ENCODE results near the gene CYTH2.
A peak's percentile ranks its signal among the peaks of the same experiment; 100 is the strongest.

CYTH2 gene

GRCh38 chr19:48458016-48458415 lies 11.2 kb upstream of the CYTH2 start:
- no peaks in the 10 kb centered on the region for H3K4me1 ChIP-seq (ENCODE audit: insufficient read depth, low read length)
- no peak overlapping the region for H2AFZ ChIP-seq (ENCODE audit: low read depth, low read length)
- peaks cover 41% of the 10 kb centered on the region for H3K36me3 ChIP-seq (ENCODE audit: insufficient read depth, low read length)

GRCh38 chr19:48461651-48461981 lies 7.6 kb upstream of the CYTH2 start:
- peaks cover 2% of the 10 kb centered on the region for H3K9me3 ChIP-seq (ENCODE audit: low read length)
- no peak overlapping the region for H3K4me3 ChIP-seq (ENCODE audit: low read length)
- H3K36me3 ChIP-seq (ENCODE audit: insufficient read depth, low read length), result peaks cover 12% of the 10 kb centered on the region
- H2AFZ ChIP-seq (ENCODE audit: low read depth, low read length), result no peak overlapping the region
- no peaks in the 10 kb centered on the region for H3K27me3 ChIP-seq (ENCODE audit: insufficient read depth, low read length)
- no peaks in the 10 kb centered on the region for H3K4me1 ChIP-seq (ENCODE audit: insufficient read depth, low read length)

More at GRCh38 chr19:48458016-48458415, 11.2 kb upstream of the CYTH2 start:
- Histone ChIP-seq H3K9me3 (ENCODE audit: low read length) (peaks cover 2% of the 10 kb centered on the region), H3K27me3 (ENCODE audit: insufficient read depth, low read length) (no peaks in the 10 kb centered on the region), H3K4me3 (ENCODE audit: low read length) (no peak overlapping the region)

DNA sequence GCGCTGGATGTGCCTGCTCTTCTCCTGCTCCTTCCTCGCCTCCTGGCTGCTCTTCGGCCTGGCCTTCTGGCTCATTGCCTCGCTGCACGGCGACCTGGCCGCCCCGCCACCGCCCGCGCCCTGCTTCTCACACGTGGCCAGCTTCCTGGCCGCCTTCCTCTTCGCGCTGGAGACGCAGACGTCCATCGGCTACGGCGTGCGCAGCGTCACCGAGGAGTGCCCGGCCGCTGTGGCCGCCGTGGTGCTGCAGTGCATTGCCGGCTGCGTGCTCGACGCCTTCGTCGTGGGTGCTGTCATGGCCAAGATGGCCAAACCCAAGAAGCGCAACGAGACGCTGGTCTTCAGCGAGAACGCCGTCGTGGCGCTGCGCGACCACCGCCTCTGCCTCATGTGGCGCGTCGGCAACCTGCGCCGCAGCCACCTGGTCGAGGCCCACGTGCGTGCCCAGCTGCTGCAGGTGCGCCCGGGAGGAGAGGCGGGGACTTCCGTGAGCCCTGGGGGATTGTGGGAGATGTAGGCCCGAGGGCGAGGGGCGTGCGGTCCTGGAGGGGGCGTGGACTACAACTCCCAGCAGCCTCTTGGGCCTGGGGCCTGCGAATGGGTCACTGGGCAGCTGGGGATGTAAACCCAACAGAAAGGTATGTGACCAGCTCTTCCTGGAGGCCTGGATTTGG lies 7.0 kb upstream of the CYTH2 start:
- H3K9me3 ChIP-seq (ENCODE audit: low read length), result peaks cover 2% of the 10 kb centered on the region
- no peaks in the 10 kb centered on the region for H3K4me1 ChIP-seq (ENCODE audit: insufficient read depth, low read length)
- H3K4me3 ChIP-seq (ENCODE audit: low read length), result no peak overlapping the region
- no peak overlapping the region for H2AFZ ChIP-seq (ENCODE audit: low read depth, low read length)
- no peaks in the 10 kb centered on the region for H3K27me3 ChIP-seq (ENCODE audit: insufficient read depth, low read length)
- H3K36me3 ChIP-seq (ENCODE audit: insufficient read depth, low read length), result peaks cover 9% of the 10 kb centered on the region

- Histone ChIP-seq H2AFZ (ENCODE audit: low read depth, low read length) (no peak overlapping the region), H3K36me3 (ENCODE audit: insufficient read depth, low read length) (peaks cover 9% of the 10 kb centered on the region), H3K9me3 (ENCODE audit: low read length) (peaks cover 2% of the 10 kb centered on the region), H3K27me3 (ENCODE audit: insufficient read depth, low read length) (no peaks in the 10 kb centered on the region), H3K4me3 (ENCODE audit: low read length) (no peak overlapping the region), H3K4me1 (ENCODE audit: insufficient read depth, low read length) (peaks cover 9% of the 10 kb centered on the region)
Measured at GRCh38 chr19:48465215-48465614, 4.0 kb upstream of the CYTH2 start.

- Histone ChIP-seq H3K4me1 (ENCODE audit: insufficient read depth, low read length) (peaks cover 15% of the 10 kb centered on the region), H3K27me3 (ENCODE audit: insufficient read depth, low read length) (no peaks in the 10 kb centered on the region), H2AFZ (ENCODE audit: low read depth, low read length) (no peak overlapping the region), H3K4me3 (ENCODE audit: low read length) (no peak overlapping the region), H3K36me3 (ENCODE audit: insufficient read depth, low read length) (peaks cover 25% of the 10 kb centered on the region), H3K9me3 (ENCODE audit: low read length) (peaks cover 2% of the 10 kb centered on the region)
Measured at GRCh38 chr19:48466561-48467325, 2.4 kb upstream of the CYTH2 start.

DNA sequence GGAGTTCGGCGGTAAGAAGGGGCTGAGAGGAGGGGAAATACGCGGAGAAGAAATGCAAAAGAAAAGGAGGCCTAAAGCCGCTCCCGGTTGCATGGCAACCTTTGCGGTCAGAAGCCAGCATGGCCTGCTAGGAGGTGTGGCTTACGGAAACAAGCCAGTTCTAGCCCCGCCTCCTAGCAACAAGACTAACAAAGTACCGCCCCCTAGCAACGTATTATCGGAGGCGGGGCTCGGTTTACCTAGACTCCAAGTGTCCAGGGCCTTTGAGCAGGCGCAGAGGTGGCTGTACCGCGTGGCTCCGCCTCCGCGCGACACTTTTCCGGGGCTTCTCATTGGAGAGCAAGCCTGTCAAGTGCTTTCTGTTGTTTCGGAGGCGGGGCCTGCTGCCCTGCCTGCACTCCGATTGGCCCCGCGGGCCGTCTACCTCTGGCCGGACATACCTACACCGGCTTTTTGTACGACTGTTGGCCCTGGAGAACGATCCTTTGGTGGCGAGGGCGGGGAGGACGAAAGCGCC lies 339 bp upstream of the CYTH2 start:
- Histone ChIP-seq H3K36me3 (ENCODE audit: insufficient read depth, low read length) (peaks cover 36% of the 10 kb centered on the region), H3K27me3 (ENCODE audit: insufficient read depth, low read length) (no peaks in the 10 kb centered on the region), H3K9me3 (ENCODE audit: low read length) (no peaks in the 10 kb centered on the region), H2AFZ (ENCODE audit: low read depth, low read length) (no peak overlapping the region), H3K4me1 (ENCODE audit: insufficient read depth, low read length) (peaks cover 15% of the 10 kb centered on the region), H3K4me3 (ENCODE audit: low read length) (peak overlapping the region; percentile 90)

DNA sequence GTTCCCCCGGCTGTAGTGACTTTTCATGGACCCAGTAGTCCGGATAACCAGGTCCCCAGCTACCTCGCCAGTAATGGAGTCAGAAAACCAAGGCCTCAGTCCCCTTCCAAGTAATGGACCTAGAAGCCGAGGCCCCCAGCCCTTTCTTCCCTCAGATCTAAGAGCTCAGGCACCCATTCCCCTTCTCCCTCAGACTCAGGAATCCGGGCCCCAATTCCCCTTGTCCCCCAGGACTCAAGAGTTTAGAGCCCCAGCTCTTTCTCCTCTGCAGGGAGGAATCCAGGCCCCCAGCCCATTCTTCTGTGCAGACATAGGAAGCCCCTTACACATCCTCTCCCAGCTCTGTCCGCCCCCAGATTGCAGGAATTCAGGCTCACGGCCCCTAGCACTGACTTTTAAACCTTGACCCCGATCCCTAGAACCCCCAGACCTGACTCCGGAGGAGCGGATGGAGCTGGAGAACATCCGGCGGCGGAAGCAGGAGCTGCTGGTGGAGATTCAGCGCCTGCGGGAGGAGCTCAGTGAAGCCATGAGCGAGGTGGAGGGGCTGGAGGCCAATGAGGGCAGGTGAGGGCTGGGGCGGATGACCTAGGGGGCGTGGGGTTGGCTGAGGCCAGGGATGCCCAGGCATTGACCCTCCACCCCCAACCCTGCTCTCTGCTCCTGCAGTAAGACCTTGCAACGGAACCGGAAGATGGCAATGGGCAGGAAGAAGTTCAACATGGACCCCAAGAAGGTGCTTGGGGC lies 938 bp downstream of the CYTH2 start:
- Histone ChIP-seq H3K27me3 (ENCODE audit: insufficient read depth, low read length) (no peaks in the 10 kb centered on the region), H3K4me3 (ENCODE audit: low read length) (peak overlapping the region; percentile 90), H3K4me1 (ENCODE audit: insufficient read depth, low read length) (peaks cover 15% of the 10 kb centered on the region)

GRCh38 chr19:48470856-48471255 lies 1.7 kb downstream of the CYTH2 start:
- peak overlapping the region; percentile 90 for H3K4me3 ChIP-seq (ENCODE audit: low read length)
- H3K27me3 ChIP-seq (ENCODE audit: insufficient read depth, low read length), result no peaks in the 10 kb centered on the region
- H2AFZ ChIP-seq (ENCODE audit: low read depth, low read length), result no peak overlapping the region
- no peaks in the 10 kb centered on the region for H3K9me3 ChIP-seq (ENCODE audit: low read length)
- peaks cover 15% of the 10 kb centered on the region for H3K4me1 ChIP-seq (ENCODE audit: insufficient read depth, low read length)
- H3K36me3 ChIP-seq (ENCODE audit: insufficient read depth, low read length), result peaks cover 56% of the 10 kb centered on the region

More for the DNA sequence above, 938 bp downstream of the CYTH2 start:
- no peaks in the 10 kb centered on the region for H3K9me3 ChIP-seq (ENCODE audit: low read length)
- H2AFZ ChIP-seq (ENCODE audit: low read depth, low read length), result no peak overlapping the region
- H3K36me3 ChIP-seq (ENCODE audit: insufficient read depth, low read length), result peaks cover 48% of the 10 kb centered on the region

DNA sequence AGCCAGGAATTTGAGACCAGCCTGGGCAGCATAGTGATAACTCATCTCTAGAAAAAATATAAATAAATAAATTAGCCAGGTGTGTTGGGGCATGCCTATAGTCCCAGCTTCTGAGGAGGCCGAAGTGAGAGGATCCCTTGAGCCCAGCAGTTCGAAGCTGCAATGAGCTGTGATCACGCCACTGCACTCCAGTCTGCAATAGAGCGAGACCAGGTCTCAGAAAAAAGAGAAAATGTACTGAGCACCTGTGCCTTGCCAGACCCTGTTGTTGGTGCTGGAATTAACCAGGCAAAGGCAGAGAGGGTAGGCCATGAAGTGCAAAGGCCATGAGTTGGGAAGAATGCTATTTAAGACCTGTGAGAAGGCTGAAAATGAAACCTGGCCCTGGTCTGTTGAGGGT lies 2.7 kb downstream of the CYTH2 start:
- H3K4me1 ChIP-seq (ENCODE audit: insufficient read depth, low read length), result peaks cover 15% of the 10 kb centered on the region
- H3K27me3 ChIP-seq (ENCODE audit: insufficient read depth, low read length), result no peaks in the 10 kb centered on the region
- peaks cover 63% of the 10 kb centered on the region for H3K36me3 ChIP-seq (ENCODE audit: insufficient read depth, low read length)
- H3K9me3 ChIP-seq (ENCODE audit: low read length), result no peaks in the 10 kb centered on the region
- no peak overlapping the region for H3K4me3 ChIP-seq (ENCODE audit: low read length)
- H2AFZ ChIP-seq (ENCODE audit: low read depth, low read length), result no peak overlapping the region

DNA sequence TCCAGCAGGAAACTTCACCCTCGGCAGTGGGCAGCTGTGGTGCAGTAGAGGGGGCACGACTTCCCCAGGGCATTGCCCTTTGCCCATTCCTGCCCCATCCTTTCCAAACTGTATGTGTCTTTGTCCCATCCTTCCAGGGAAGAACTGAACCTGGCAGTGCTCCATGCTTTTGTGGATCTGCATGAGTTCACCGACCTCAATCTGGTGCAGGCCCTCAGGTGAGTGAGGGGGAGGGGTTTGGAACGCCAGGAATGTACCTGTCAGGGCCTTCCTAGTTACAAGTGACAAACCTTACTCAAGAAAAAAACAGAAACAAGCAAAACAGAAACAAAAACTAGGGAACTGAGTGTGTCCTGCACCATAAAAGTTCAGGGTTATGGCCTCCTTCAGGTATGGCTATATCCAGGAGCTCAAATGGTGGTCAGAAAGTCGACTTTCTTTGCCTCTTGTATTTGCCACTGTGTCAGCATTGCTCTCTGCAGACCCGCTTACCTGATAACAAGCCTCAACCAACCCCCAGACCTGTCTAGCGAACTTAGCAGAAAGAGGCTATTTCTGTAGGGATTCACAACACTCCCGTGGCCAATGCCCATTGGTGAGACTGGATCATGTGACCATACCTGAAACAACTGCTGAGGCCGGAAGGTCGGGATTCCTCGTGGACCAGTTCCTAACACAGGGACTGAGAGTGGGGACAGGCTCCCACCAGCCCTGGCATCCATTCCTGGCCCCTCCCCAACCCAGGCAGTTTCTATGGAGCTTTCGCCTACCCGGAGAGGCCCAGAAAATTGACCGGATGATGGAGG lies 4.2 kb downstream of the CYTH2 start:
- Histone ChIP-seq H3K4me3 (ENCODE audit: low read length) (no peak overlapping the region), H3K36me3 (ENCODE audit: insufficient read depth, low read length) (peaks cover 78% of the 10 kb centered on the region)

GRCh38 chr19:48474084-48474592 lies 5.0 kb downstream of the CYTH2 start:
- no peaks in the 10 kb centered on the region for H3K27me3 ChIP-seq (ENCODE audit: insufficient read depth, low read length)
- H3K9me3 ChIP-seq (ENCODE audit: low read length), result no peaks in the 10 kb centered on the region
- H3K36me3 ChIP-seq (ENCODE audit: insufficient read depth, low read length), result peaks cover 82% of the 10 kb centered on the region
- peaks cover 9% of the 10 kb centered on the region for H3K4me1 ChIP-seq (ENCODE audit: insufficient read depth, low read length)
- H3K4me3 ChIP-seq (ENCODE audit: low read length), result no peak overlapping the region
- no peak overlapping the region for H2AFZ ChIP-seq (ENCODE audit: low read depth, low read length)

More for the DNA sequence above, 4.2 kb downstream of the CYTH2 start:
- Histone ChIP-seq H2AFZ (ENCODE audit: low read depth, low read length) (no peak overlapping the region), H3K27me3 (ENCODE audit: insufficient read depth, low read length) (no peaks in the 10 kb centered on the region), H3K4me1 (ENCODE audit: insufficient read depth, low read length) (peaks cover 9% of the 10 kb centered on the region), H3K9me3 (ENCODE audit: low read length) (no peaks in the 10 kb centered on the region)

DNA sequence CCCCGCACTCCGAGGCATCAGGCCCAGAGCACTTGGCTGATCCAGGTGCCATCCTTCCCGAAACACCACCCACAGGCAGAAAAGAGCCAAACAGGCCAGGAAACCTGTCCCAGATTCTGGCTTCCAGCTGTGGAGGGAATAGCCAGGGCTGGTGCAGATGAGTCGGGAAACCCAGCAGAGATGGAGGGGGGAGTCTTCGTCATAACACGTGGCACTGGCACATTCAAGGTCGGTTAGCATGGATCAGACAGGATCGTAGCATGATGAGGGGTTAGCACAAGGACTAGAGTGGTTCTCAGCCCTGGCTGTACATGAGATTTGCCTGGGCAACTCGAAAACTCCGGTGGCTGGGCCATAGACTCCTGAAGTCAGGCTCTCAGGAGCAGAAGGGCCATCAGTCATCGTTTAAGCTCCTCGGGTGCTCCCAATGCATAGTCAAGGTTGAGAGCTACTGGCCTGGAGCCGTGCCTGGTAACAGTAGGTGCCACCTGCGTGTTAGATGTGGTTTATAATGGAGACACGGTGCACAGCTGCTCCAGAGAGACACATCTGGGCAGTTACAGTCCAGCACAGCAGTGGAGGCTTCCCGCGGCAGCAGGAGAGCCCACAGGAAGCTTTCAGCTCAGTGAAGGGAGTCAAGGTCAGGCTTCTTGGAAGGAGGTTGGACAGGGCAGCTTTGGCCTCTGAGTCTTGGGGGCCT lies 6.3 kb downstream of the CYTH2 start:
- H3K27me3 ChIP-seq (ENCODE audit: insufficient read depth, low read length), result no peaks in the 10 kb centered on the region
- H3K36me3 ChIP-seq (ENCODE audit: insufficient read depth, low read length), result peaks cover 90% of the 10 kb centered on the region
- peaks cover 3% of the 10 kb centered on the region for H3K4me1 ChIP-seq (ENCODE audit: insufficient read depth, low read length)
- H3K9me3 ChIP-seq (ENCODE audit: low read length), result no peaks in the 10 kb centered on the region
- H3K4me3 ChIP-seq (ENCODE audit: low read length), result no peak overlapping the region
- no peak overlapping the region for H2AFZ ChIP-seq (ENCODE audit: low read depth, low read length)

Data from neuron (in vitro differentiated cells).